ENCODE measurements around the gene FXYD7. TPM values are rescaled to one million over a fixed set of nuclear protein-coding genes. Genes with fewer than 3 reads are reported as not detected.
A peak's percentile ranks its signal among the peaks of the same experiment; 100 is the strongest.

FXYD7 gene
- total and polyA plus RNA-seq, 2 donors from 2014 or later: 0.94 TPM; not detected in 1

- Histone ChIP-seq H3K27ac (ENCODE audit: low read depth in 2 of 2, low read length in 2 of 2) (no peak overlapping the region), H3K27me3 (ENCODE audit: control insufficient read depth, insufficient read depth, low read length) (no peaks in the 10 kb centered on the region), H3K9me3 (ENCODE audit: control insufficient read depth in 2 of 3, insufficient read depth in 1 of 3, low read length in 3 of 3) (no peaks in the 10 kb centered on the region), H3K4me1 (ENCODE audit: control insufficient read depth in 2 of 3, insufficient read depth in 2 of 3, low read depth in 1 of 3, low read length in 3 of 3) (peaks cover 0 to 9% (median 0%) of the 10 kb centered on the region in 3 donors), H3K36me3 (ENCODE audit: control insufficient read depth in 2 of 3, insufficient read depth in 3 of 3, low read length in 3 of 3) (no peaks in the 10 kb centered on the region), H3K4me3 (ENCODE audit: low read length in 3 of 3) (no peak overlapping the region), H3K9ac (ENCODE audit: low read length in 3 of 3) (no peak overlapping the region)
- no peak for TF ChIP-seq CTCF (IDR thresholded peaks at IDR 0.05; ENCODE audit: borderline replicate concordance, extremely low read depth, insufficient read depth)
- intact Hi-C loops (cut with DNase I): no loop called here
- no peak for DNase-seq
- no peak for FAIRE-seq
Measured at GRCh38 chr19:35120898-35121297, 22.2 kb upstream of the FXYD7 start.

- no peaks in the 10 kb centered on the region for H3K9me3 ChIP-seq (ENCODE audit: control insufficient read depth in 2 of 3, insufficient read depth in 1 of 3, low read length in 3 of 3)
- H3K4me3 ChIP-seq (ENCODE audit: low read length in 3 of 3): no peak overlapping the region
- DNase-seq (peak in 1 of 5 donors; percentile 69), FAIRE-seq (no peak)
- no peak for TF ChIP-seq CTCF (IDR thresholded peaks at IDR 0.05; ENCODE audit: borderline replicate concordance, extremely low read depth, insufficient read depth)
- H3K36me3 ChIP-seq (ENCODE audit: control insufficient read depth in 2 of 3, insufficient read depth in 3 of 3, low read length in 3 of 3): no peaks in the 10 kb centered on the region
- peaks cover 0 to 9% (median 0%) of the 10 kb centered on the region in 3 donors for H3K4me1 ChIP-seq (ENCODE audit: control insufficient read depth in 2 of 3, insufficient read depth in 2 of 3, low read depth in 1 of 3, low read length in 3 of 3)
- no peak overlapping the region for H3K9ac ChIP-seq (ENCODE audit: low read length in 3 of 3)
- H3K27ac ChIP-seq (ENCODE audit: low read depth in 2 of 2, low read length in 2 of 2): no peak overlapping the region
- no peaks in the 10 kb centered on the region for H3K27me3 ChIP-seq (ENCODE audit: control insufficient read depth, insufficient read depth, low read length)
- intact Hi-C loops (cut with DNase I): no loop called here
Measured at GRCh38 chr19:35122687-35123551, 20.1 kb upstream of the FXYD7 start.

GRCh38 chr19:35123573-35123972, 19.5 kb upstream of the FXYD7 start:
- H3K4me3 ChIP-seq (ENCODE audit: low read length in 3 of 3): no peak overlapping the region
- H3K9ac ChIP-seq (ENCODE audit: low read length in 3 of 3): peak overlapping the region in 1 of 3 donors; percentile 67
- FAIRE-seq (no peak), DNase-seq (peak in 1 of 5 donors; percentile 82)
- H3K9me3 ChIP-seq (ENCODE audit: control insufficient read depth in 2 of 3, insufficient read depth in 1 of 3, low read length in 3 of 3): no peaks in the 10 kb centered on the region
- H3K27me3 ChIP-seq (ENCODE audit: control insufficient read depth, insufficient read depth, low read length): no peaks in the 10 kb centered on the region
- intact Hi-C loops (cut with DNase I): no loop called here
- H3K4me1 ChIP-seq (ENCODE audit: control insufficient read depth in 2 of 3, insufficient read depth in 2 of 3, low read depth in 1 of 3, low read length in 3 of 3): peaks cover 0 to 9% (median 0%) of the 10 kb centered on the region in 3 donors
- H3K27ac ChIP-seq (ENCODE audit: low read depth in 2 of 2, low read length in 2 of 2): peak overlapping the region in 1 of 2 donors; percentile 2
- no peaks in the 10 kb centered on the region for H3K36me3 ChIP-seq (ENCODE audit: control insufficient read depth in 2 of 3, insufficient read depth in 3 of 3, low read length in 3 of 3)
- TF ChIP-seq CTCF (IDR thresholded peaks at IDR 0.05; ENCODE audit: borderline replicate concordance, extremely low read depth, insufficient read depth): no peak

Data from kidney (tissue), 14 donors.